DMS153 (cell line): ENCODE results near the gene MXI1.
"Not testable (repeated sequence)": the region's sequence is repeated elsewhere in the genome, so short reads cannot be mapped to it uniquely, and the experiment has no call there.

Source experiments
- DNase-seq: peaks from one replicate; lab custom pipeline; 2025; lab: John Stamatoyannopoulos, UW

Gene MXI1

GRCh38 chr10:110239892-110240291, 32.5 kb downstream of the MXI1 start:
- DNase-seq: no peak

GRCh38 chr10:110241407-110241806, 34.0 kb downstream of the MXI1 start:
- no peak for DNase-seq

- no peak for DNase-seq
These were observed 34.4 kb downstream of the MXI1 start for GRCh38 chr10:110241841-110242240.

GRCh38 chr10:110242511-110242910, 35.1 kb downstream of the MXI1 start:
- no peak for DNase-seq

- no peak for DNase-seq
These were observed 37.1 kb downstream of the MXI1 start for GRCh38 chr10:110244550-110244949.

GRCh38 chr10:110247833-110248232, 40.4 kb downstream of the MXI1 start:
- DNase-seq: not testable (repeated sequence)

GRCh38 chr10:110249489-110249888, 42.1 kb downstream of the MXI1 start:
- not testable (repeated sequence) for DNase-seq

GRCh38 chr10:110251392-110251791, 44.0 kb downstream of the MXI1 start:
- not testable (repeated sequence) for DNase-seq

- no peak for DNase-seq
These were observed 44.7 kb downstream of the MXI1 start for GRCh38 chr10:110252151-110252550.

- DNase-seq: no peak
These were observed 47.1 kb downstream of the MXI1 start for GRCh38 chr10:110254467-110254866.

GRCh38 chr10:110258542-110258941, 51.1 kb downstream of the MXI1 start:
- no peak for DNase-seq

GRCh38 chr10:110259317-110259716, 51.9 kb downstream of the MXI1 start:
- no peak for DNase-seq

GRCh38 chr10:110260746-110261477, 53.5 kb downstream of the MXI1 start:
- no peak for DNase-seq

- DNase-seq: no peak
These were observed 55.8 kb downstream of the MXI1 start for GRCh38 chr10:110263164-110263563.

- DNase-seq: no peak
These were observed 58.3 kb downstream of the MXI1 start for GRCh38 chr10:110265573-110266193.

GRCh38 chr10:110267276-110267675, 59.9 kb downstream of the MXI1 start:
- DNase-seq: no peak

- no peak for DNase-seq
These were observed 61.0 kb downstream of the MXI1 start for GRCh38 chr10:110268442-110268841.

GRCh38 chr10:110268971-110269370, 61.6 kb downstream of the MXI1 start:
- no peak for DNase-seq

- no peak for DNase-seq
These were observed 62.2 kb downstream of the MXI1 start for GRCh38 chr10:110269374-110270318.

GRCh38 chr10:110272995-110273394, 65.6 kb downstream of the MXI1 start:
- not testable (repeated sequence) for DNase-seq

GRCh38 chr10:110273474-110273873, 66.1 kb downstream of the MXI1 start:
- no peak for DNase-seq

GRCh38 chr10:110274072-110274627, 66.7 kb downstream of the MXI1 start:
- DNase-seq: no peak
